Coronary artery (tissue), 2 donors: ENCODE measurements around the gene SAA4.
"Not testable (repeated sequence)": the region's sequence is repeated elsewhere in the genome, so short reads cannot be mapped to it uniquely, and the experiment has no call there.

ENCODE experiments used
- DNase-seq: peaks from one replicate; pipeline ENCODE4 v3.0.0-alpha.2; 2017; ENCODE audit warnings: low spot score
- H3K27ac ChIP-seq, 2 donors: fragments of 200-600 bp; sonication (generic); one replicate each; pipeline ENCODE4 v1.5.1; 2016 to 2019
- H3K4me3 ChIP-seq: fragments of 200-600 bp; sonication (generic); 2 replicates; pipeline ENCODE4 v1.5.1; 2016; ENCODE audit warnings: mild to moderate bottlenecking, moderate library complexity
- TF ChIP-seq, protein P1 (sequence below): fragments of 200-600 bp; sonication (generic); IDR thresholded peaks from one replicate; pipeline ENCODE4 v1.5.1; 2019; ENCODE audit warnings: antibody characterized with exemption

SAA4 gene

DNA sequence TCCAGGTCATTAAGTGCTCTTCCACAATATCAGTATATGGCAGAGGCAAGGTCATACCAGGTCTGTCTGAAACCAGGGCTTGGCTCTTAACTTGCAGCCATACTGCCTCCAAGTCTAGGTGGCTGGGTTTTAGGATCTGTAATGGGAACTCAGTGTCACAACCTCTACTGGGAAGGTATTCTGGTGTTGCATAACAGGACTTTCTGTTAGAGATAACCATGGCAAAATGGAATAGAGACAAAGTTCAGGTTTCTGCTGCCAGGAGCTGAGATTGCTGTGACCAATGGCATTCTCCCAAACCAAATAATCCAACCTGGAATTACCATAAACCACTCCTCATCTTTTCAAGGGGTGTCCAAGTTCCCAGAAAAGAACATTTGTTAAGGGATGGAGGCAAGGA lies 22.7 kb upstream of the SAA4 start:
- TF ChIP-seq, protein P1, sequence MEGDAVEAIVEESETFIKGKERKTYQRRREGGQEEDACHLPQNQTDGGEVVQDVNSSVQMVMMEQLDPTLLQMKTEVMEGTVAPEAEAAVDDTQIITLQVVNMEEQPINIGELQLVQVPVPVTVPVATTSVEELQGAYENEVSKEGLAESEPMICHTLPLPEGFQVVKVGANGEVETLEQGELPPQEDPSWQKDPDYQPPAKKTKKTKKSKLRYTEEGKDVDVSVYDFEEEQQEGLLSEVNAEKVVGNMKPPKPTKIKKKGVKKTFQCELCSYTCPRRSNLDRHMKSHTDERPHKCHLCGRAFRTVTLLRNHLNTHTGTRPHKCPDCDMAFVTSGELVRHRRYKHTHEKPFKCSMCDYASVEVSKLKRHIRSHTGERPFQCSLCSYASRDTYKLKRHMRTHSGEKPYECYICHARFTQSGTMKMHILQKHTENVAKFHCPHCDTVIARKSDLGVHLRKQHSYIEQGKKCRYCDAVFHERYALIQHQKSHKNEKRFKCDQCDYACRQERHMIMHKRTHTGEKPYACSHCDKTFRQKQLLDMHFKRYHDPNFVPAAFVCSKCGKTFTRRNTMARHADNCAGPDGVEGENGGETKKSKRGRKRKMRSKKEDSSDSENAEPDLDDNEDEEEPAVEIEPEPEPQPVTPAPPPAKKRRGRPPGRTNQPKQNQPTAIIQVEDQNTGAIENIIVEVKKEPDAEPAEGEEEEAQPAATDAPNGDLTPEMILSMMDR = no peak
- no peak for DNase-seq
- no peak overlapping the region for H3K27ac ChIP-seq
- no peak overlapping the region for H3K4me3 ChIP-seq

DNA sequence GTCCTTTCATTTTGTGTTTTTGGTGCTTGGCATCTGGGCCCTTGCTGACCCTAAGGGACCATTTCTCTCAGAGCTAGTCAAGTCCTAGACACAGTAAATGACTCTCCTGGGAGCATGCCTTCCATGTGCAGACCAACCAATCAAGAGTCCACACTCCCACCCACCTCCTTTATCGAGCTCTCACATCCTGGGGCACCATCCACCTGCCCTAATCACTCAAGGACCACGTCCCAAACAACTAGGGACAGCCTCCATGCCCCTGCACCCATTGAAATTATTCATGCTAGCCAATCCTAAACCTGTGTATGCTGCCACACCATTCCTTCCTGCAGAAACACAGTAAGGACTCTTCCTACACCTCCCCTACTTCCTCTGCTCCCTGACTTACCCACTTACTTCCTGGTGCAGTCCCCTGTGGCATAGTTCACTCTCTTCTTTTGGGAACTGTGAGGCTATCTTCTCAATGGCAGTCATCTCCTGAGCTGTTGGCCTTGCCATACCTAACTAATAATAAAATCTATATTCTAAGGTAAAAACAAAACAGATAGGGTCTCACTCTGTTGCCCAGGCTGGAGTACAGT lies 18.3 kb upstream of the SAA4 start:
- no peak for DNase-seq
- Histone ChIP-seq H3K4me3 (no peak overlapping the region), H3K27ac (no peak overlapping the region)
- TF ChIP-seq, protein P1 = no peak

DNA sequence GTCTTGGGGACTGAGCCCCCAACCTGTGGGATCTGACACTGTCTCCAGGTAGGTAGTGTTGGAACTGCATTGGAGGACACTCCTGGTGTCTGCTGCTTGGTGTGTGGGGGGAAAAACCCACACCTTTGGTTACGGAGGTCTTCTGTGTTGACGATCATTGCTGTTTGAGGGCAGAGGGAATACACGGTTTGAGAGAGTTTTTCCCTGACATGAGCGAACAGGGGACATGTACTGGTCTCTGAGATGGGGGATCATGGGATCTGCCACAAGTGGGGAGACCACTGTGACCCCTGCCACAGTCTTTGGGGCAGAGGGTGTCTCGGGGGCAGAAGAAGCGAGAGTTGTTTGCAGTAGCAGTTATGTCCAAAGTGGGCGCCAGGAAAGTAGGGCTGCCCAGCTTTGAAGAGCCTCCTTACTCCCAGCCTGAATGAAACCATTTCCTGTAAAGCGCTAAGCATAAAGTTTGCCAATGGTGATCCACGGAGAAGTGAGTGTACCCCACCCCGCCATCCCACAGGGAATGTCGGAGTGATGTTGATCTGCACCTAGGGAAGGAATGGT lies 17.3 kb upstream of the SAA4 start:
- DNase-seq = no peak
- H3K27ac ChIP-seq = no peak overlapping the region
- H3K4me3 ChIP-seq = no peak overlapping the region
- TF ChIP-seq, protein P1 = no peak

DNA sequence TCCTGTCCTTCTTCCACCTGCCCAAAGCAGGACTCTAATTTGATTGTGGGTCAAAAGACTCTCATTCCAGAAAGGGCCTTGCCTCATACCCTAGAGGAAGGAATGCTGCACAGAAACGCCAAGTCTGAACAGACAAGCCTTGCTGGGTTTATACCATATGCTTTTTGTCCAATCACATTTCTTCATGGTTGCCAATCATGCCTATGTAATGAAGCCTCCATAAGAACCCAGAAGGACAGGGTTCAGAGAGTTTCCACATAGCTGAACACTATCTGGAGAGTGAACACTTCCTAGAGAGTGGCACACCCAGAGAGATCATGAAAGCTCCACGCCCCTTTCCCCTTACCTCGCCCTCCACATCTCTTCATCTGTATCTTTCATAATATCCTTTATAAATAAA lies 16.6 kb upstream of the SAA4 start:
- DNase-seq = no peak
- H3K4me3 ChIP-seq = no peak overlapping the region
- TF ChIP-seq, protein P1 = no peak
- no peak overlapping the region for H3K27ac ChIP-seq

DNA sequence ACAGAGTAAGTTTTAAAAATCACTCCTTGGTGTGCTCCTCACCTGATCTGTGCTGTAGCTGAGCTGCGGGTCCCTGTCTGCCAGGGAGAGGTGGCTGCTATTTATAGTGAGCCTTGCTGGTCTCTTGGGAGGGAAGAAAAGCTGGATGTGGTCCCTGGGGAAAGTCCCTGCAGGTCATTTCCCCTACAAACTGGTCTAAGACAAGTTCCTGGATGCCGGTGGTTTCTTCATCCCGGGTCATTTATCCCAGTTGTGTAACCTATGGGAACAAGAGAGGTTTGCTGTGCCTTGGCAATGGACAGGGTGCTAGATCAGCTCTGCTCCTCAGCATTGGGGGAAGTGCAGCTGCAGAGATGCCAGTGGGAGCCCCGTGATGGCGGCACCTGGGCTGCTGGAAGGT lies 12.0 kb upstream of the SAA4 start, which contains the start of gene SAA2:
Gene SAA2 (minus strand): TSS at position 108 of the 400 bp plus-strand sequence. CDS start 657 bp downstream, outside the sequence.
- H3K4me3 ChIP-seq = no peak within 1 kb of the TSS
- TF ChIP-seq, protein P1 = no peak
- no peak within 1 kb of the TSS for H3K27ac ChIP-seq
- no peak for DNase-seq

DNA sequence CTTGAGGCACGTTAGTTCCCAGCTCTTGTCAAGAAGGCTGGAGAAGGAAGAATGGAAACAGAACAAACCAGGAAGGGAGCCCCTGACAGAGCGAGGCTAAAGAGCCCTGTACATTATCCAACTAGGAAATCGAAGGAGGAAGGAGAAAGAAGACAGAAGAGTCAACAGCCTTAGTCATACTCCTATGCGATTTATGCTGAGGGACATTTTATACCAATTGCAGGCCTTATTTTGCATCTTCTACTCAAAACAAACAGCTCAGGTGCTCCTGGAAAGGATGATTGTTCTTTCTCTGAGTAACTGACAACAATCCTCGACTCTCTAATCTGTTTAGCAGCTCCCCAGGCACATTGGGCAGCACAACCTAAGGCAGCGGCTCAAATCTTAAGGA lies 10.6 kb upstream of the SAA4 start:
- not testable (repeated sequence) for DNase-seq, H3K4me3 ChIP-seq, H3K27ac ChIP-seq

DNA sequence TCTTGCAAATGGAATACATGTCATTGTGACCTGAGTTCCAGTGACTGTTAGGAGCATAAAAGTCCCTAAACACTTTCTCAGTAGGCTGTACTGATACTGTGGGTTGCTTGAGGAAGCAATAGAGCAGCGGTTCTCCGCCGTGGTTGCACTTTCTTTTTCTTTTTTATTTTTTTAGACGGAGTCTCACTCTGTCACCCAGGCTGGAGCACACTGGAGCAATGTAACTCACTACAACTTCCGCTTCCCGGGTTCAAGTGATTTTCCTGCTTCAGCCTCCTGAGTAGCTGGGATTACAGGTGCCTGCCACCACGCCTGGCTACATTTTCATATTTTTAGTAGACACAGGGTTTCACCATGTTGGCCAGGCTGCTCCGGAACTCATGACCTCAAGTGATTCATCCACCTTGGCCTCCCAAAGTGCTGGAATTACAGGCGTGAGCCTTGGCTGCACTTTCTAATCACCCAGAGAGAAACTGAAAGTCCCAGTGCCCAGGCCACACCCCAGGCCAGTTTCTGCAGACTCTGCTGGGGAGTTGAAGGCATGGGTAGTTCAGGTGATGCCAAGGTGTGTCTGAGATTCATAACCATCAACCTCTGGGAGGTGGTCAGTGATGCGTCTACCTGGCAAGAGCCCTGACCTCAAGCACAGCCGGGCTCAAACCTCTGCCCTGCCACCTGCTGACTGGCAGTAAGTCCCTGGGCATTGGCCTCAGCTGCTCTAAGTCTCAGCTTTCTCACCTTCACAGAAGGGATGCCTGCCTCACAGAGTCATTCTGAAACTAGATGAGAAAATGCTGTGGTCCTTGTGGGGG lies 10.0 kb upstream of the SAA4 start:
- not testable (repeated sequence) for DNase-seq, H3K4me3 ChIP-seq, H3K27ac ChIP-seq

DNA sequence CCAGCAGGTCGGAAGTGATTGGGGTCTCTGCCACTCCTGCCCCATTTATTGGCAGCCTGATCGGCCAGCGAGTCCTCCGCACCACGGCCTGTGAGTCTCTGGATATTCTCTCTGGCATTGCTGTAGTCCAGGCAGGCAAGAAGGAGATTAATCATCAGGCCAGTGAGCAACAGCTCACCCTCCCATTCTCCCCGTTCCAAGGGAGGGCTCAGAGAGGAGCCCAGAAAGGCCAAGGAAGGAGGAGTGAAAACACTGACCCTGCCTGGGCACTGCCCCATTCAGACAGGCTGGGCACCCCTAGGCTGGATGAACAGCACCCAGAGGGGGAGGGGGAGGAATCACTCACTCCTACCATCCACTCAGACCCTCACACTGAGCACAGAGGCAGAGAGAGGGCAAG lies 8.8 kb upstream of the SAA4 start:
- TF ChIP-seq, protein P1 = no peak
- Histone ChIP-seq H3K27ac (no peak overlapping the region), H3K4me3 (no peak overlapping the region)
- no peak for DNase-seq
